ENCODE data around the gene AGK.
A peak's percentile ranks its signal among the peaks of the same experiment; 100 is the strongest.

The AGK gene

DNA sequence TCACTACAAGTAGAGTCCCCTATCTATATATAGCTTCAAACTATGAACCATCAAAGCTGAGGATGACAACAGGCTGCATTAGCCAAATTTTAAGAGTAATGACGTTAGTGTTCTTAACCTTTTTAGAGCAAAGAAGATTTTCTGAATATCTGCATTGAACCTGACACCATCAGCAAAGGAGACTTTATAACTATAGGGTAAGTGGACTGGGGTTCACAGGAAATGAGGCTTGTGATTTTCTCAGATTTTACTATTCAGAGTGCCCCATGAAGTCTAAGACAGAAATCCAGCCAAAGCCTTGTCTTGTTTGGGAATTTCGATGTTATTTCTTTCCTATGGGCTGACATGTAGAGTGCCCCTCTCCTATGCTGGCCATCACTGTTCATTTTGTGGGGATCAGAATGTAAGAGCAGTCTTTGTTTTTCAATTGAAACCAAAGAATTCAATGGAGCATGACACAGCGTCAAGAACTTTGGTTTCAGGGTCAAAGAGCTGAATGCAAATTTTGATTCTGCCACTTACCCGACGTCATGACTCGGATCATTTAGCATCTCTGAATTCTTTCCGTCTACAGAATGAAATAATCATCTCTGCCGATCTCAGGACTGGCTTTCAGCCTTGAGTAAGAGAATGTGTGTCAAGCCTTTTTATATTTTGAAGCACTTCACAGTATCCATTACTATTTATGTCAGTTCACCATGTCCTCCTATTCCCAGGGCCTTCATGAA lies 98.1 kb downstream of the AGK start:
- DNase-seq: no peak

DNA sequence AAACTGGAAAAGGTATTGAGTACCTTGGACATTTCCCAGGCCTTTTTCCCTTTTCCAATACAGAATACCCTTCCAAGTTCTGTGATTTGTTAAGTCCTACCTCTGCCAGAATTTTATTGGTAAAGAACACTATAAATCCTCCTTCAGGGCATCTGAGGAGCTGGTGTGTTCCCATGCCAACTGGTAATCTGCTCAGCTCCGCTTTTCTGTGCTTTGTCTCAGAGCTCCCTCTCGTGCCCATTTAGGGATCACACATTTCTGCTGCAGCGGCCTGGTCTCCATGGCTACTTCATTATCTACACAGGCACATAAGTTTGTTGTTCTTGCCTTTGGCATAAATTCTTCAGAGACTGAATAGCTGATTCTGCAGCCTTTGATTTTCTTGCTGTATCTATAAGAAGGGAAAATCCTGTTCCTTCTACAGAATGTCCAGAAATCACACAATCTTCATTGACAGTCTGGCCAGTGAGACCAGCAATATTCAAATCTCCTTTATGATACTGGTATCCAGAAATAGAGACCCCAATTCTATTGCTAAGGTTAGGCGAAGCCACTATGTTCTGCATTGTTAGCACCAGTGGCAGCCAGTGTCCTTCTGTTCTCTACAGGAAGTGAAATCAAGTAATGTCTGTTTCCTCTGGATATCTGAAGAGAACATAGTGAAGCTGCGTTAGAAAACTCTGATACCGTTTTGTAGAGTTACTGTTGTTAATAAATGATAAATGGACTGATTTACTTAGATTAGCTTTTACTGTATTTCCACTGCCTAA lies 98.8 kb downstream of the AGK start:
- no peak for DNase-seq

DNA sequence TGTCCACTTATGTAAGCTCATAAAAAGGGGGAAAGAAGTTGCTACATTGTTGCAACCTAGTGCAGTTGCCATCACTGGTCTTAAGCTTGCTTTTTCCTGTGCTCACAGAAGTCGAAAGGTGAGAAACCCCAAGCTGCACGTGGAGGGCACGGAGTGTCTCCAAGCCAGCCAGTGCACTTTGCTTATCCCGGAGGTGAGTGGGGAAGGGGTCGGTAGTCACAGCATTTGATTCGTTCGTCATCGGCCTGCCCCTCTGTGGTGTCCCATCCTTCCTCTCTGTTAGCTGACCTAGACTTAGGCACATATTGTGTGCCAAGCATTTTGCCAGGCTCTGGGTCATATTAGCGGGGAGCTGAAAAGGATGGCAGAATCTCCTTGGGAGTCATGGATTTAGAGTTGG lies 100.2 kb downstream of the AGK start:
- DNase-seq: no peak

DNA sequence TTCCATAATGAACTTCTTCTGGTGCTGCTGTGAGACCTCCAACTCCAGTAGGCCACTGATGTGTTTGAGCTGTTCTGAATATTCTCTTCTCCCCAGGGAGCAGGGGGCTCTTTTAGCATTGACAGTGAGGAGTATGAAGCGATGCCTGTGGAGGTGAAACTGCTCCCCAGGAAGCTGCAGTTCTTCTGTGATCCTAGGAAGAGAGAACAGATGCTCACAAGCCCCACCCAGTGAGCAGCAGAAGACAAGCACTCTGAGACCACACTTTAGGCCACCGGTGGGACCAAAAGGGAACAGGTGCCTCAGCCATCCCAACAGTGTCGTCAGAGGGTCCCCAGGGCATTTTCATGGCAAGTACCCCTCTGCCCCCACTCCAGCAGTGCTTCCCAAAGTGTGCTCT lies 101.5 kb downstream of the AGK start:
- DNase-seq: no peak

DNA sequence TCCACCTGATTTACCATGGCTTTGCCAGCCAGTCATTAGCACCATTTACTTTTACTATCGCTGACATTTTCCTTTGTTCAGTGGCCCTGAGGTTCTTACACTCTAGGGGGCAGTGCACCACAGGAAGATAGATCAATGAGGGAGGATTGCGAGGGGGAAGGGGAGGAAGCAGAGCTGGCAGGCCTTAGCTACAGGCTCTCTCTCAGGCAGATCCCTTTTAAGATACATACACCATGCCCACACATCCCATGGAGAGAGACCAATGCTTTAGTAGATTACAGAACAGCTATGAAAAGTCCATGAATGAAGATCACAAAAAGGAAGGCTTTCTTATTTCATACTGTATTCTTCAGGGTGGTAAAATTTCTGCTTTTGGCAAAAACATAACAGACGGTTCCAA lies 103.3 kb downstream of the AGK start:
- DNase-seq: peak; percentile 58

DNA sequence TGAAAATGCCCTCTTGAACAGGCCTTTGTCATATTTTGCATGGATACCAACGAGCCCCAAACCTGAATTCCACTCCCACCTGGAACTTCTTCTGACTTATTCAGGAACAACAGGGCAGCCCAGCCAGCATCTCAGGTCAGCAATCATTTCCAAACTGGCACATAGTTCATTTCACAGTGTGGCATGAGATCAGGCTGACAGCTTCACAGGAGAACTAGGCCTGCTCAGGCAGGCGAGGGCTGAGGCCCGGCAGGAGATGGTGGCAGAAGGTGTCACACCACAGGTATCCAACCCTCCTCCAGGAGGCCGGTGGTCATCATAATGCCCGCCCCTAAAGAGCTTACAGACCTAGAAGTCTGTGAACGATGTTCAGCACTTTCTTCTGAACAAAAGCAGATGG lies 108.3 kb downstream of the AGK start:
- DNase-seq: no peak

DNA sequence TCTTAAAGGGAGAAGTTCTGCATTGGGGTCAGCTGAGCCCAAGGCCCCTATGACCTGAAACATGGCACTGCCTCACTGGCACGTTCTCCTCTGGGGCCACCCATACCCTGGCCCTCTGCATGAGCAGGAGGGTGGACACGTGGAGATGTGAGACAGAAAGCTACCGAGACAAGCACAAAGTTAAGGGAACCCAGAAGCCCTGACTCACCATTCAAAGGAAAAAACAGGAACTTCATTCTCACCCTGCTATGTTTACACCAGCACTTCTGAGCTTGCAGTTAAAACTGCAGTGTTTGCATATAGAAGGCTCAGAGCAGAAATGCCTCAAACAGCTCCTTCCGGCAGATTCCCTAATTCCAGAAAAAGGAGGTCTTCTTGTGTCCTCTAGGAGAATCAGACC lies 109.0 kb downstream of the AGK start:
- no peak for DNase-seq

DNA sequence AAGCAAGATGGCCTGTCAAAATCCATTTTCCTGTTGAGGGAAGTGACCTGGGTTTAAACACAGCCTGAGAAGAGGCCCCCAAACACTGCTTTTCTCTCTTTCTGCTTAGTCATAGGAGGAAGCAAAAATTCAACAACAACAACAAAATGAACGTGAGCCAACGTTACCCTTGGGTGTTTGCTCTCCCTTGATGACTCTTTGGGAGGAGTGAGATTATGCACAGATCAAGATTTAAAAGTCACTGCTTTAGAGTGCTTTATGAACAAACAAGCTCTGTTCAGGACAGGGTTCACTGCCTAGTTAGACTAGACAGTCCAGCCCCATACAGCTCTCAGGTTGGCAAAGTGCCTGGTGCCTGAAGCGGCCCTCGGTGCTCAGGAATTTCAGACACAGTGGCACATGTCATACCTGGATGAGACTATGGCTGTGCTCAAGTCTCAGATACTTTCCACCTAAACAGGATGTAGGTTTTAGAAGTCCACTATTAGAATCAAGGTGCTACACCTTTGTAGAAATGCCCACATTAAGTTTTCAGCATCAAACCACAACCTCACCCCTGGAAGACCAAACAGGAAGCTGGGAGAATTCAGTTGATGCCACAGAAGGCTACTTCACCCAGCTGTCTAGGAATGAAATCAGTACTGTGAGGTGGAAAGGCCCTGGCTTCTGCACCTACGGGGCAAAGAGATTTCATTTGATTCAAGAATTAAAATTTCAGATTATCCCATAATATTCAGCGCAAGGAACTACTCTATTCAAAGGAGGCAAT lies 112.1 kb downstream of the AGK start:
- DNase-seq: no peak

DNA sequence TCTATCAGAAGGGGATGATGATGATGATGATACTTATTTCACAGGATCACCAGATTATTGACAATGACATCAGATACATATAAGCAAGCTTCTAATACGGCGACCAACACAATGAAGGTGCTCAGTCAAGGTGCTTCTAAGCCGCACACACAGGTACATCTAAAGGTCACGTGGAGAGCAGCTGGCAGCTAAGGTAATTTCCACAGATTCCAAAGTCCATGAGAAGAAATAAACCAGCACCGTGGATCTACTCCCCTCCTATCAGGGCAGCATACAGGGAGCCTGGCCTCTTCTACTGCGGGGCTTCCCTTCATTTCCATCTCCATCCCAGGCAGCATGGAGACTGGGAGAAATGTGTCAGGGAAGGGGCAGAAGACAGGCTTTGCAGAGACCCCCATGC lies 113.2 kb downstream of the AGK start:
- DNase-seq: no peak

DNA sequence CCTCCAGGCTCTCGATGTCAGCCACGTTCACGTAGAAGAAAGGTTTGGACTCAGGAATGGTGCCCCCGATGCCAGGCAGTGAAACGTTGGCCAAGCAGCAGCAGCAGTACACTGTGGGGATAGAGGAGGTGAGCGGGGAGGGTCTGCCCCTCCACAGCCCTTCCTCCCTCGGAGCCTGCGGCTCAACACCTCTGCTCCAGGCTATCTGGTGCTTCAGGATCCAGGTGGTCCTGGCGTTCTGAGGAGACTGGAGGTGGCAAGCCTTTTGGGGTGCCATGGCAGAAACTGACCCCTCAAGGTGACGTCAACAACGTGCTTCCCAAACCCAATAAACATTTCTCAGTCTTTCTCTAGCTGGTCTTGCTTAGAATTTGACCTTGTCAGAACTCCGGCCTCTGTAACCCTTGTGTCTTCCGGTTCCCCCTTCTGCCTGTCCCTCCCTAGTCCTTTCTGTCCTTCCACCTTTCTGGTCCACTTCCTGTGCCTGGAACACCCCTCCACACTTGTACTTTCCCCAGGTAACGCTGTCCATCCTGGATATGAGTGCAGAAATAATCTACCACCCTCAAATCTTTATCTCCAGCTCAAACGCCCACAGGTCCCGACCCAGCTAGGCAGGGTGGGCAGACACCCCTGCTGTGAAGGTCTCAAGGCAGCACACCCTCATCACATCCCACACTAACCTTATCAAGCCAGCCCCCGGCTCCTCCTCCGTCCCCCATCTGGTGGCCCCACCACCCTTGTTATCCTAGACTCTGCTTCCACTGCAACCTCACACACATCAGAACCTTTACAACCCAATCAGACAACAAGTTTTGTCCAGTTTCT lies 114.2 kb downstream of the AGK start:
- no peak for DNase-seq

DNA sequence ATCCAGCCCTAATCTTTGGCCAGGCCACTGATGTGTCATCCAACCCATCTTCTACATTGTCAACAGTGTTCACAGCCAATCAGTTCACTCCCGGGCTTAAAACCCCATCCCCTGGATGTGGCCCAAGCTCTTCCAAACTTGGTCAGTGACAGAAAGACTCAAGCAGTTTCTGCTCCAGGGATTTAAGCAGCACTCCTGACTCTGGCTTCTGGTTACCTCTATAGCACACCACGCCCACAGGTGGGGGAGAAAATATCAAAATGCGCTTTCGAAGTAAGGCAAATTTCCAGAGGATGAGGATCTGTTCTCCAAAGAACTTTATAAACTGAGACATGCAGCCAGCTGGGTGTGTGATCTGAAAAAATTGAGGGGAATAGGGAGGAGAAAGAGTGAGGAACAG lies 114.9 kb downstream of the AGK start:
- no peak for DNase-seq

DNA sequence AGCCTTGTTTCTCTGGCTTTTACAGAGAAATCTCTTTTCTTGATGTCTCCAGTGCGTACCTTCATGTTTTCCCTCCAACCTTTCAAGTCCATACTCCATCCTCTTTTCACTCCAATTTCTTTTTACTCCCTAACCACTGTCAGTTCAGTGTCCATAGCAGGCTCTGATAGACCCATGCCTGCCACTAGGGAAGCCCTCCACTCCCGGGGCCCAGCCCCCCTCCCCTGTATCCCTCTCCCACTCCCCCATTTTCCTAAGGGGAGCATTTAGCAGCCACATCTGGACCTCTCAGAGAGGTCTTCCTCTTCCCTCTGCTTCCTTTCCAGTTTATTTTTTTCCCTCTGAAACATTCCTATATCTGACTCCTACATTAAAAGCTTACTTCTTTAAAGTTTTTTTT lies 117.6 kb downstream of the AGK start:
- DNase-seq: no peak

DNA sequence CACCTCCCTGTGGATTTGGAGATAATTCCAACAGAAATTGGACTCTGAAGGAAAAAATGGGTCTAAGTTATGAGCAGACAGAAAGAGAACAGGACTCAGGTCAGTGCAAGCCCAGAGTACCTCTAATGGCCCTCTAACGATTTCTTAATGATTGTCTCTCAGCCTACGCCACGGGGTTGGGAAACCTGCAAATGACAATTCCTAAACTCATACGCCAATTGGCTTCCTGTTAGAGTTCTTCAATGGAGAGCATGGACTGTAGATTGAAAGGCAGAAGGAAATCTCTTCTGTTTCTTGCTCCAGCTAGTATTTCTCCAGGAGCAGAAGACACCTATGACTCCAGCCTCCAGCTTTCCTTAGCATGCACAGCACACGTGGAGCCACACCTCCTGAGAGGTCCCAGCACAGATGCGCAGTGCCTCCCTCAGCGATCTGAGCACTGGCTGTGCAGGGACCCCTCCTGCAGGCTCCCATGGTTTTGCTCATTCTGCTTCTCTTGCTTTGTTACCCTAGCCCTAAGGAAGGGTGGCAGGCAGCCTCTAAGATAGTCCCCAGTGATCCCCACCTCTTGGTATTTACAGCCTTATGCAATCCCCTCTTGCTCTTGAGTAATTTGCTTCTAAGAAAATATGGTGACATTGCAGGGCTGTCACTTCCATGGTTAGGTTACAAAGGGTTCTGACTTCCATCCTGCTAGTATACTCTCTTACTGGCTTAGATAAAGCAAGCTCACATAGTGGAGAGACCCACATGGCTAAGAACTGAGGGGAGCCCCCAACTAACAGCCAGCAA lies 120.7 kb downstream of the AGK start:
- no peak for DNase-seq

DNA sequence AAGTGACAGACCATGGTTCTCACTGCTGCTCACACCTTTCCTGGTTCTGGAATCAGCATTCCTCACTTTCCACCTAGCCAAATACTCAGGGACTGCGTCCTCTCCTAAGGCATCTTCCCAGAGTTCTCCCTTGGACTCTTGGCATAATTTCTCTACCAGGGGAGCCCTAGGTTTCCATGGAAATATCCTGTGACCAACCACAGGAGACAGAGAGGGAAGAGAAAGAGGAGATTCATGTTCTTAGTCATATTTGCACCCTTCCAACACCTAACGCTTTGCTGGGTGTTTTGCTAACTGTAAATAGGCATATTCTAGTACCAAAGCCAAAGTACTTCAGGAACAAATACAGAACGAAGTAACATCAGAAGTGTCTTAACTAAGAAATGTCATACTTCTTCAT lies 122.1 kb downstream of the AGK start:
- DNase-seq: no peak

DNA sequence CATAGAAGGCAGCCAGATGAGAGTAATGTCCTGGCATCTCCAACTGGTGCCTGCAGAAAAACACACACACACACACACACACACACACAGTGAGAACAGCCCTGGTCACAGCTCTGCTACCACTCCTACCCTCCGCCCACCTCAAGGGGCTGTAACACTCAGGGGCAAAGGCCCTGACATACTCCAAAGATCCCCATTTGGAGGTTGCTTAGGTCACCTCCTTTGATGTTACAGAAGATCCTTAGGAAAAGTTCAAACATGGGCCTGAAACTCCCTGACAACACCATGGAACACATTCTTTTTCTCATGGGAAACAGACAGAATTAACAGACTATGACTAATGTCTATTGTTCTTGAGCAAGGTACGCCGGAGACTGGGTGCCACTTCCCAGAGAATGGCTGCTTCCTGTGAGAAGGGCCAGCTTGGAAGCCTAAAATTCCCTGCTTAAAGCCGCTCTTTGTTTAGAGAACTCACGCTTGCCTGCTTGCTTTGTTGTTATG lies 123.0 kb downstream of the AGK start:
- DNase-seq: no peak

DNA sequence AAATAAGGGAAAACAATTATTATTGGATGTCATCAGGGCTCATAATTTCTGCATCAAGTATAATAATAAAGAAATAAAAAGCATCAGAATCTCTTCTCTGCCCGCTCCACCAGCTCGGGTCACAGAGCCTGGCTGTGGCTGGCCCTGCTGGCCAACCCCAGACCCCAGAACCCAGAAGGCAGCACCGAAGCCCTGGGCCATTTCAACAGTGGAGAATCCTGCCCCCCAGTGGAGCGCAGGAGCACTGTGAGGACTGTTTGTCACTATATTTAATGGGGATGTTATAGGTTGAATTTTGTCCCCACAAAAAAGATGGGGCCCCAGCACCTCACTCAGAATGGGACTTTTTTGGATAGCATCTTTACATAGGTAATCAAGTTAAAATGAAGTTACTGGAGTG lies 123.5 kb downstream of the AGK start:
- DNase-seq: no peak

DNA sequence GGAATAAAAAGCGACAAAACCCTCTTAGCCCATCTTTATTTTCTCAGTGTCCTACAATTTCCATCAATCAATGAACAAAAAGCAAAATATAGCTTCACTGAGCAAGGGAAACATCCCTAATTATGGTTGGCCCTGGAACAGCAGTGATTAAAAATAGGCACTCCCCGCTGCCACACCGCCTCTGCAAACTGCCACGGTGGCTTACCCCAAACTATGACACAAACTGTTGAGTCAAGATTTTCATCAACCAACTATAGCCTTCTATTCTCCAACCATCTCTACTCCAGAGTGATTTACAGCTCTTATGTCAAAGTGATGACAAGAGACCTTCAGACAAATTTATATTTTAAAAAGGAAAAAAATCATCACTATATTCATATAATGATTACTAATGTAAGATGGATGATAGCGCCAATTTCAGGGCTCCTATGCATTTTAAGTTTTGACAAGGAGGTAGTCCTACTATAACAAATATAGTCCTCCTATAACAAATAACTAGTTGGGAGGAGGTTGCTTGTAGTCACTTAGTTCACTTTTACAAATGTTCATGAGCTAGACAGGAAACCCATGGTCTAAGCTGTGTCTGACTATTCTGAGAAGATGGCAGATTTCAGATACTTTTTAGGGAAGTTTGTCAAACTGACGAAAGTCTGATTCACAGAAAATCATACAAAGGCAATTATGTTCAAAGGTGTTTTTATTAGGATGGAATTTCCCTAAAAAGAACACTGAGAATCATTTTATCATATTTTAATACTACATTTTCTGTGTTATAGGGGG lies 124.4 kb downstream of the AGK start:
- DNase-seq: no peak

DNA sequence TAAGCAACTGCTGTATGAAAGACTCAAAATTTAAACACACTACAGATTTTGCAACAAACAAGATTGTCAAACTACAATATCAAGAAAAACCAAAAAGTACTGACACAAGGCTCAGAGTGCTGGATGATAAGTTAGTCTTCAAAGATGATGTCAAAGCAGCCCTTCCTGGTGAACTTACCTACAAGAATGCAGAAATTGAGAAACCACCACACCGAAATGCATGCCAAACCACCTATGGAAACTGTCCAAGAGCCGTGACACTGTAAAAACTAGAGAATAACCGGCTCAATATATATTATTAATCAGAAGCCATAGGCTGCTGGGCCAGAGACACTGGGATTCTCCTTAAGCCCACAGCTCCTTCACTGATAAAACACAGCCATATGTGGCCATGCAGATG lies 125.4 kb downstream of the AGK start:
- no peak for DNase-seq

DNA sequence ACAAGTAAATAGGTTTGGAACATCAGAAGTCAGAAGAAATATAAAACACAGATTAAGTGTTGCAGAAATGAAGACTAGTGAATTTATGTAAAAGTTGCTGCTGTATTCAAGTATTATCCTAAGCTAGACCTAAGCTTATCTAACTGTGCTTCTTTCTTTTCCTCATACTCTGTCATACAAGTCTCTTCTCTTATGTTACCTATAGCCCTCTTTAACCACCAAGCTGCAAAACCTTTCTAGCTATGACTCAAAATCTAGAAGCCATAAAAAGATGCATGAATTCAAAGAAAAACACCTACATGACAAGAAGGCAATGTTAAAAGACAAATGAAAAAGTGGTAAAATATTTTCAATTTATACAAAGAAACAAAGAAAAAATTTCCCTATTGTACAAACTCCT lies 127.8 kb downstream of the AGK start:
- DNase-seq: no peak

DNA sequence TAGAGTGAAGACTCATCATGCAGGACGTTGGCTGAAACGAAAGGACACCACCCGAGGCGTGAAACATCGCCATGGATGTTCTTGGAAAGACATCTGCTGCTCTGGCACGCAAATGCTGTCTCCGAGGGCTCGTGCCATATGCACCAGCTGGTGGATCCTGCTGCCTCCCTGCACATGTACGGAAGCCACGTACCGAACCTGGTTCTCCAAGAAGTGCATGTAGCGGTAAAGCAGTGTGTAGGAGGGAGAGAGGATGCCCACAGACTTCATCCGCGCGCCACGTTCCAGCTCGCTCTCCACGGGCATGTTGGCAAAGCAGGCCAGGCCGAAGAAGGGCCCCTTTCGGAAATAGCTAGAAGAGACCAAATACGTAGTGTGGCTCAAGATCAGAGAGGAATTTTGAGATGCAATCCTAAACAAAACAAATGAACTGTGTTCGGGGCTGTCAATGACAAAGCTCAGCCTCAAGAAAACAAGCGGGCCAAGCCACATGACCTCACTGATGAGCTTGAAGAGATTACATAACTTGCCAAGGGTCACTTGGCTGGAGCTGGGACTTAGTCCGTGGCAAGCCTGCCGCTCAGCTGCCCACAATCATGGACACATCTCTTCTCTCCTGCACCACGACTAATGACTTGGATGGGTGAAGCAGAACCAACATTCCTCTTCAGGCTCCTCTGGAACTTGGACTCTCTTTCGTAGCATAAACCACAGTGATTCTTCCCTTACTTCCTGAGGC lies 134.2 kb downstream of the AGK start:
- no peak for DNase-seq

All from activated CD4-positive, alpha-beta T cell treated with anti-CD3 and anti-CD28 coated beads, Interleukin-2, amount 50 U/mL, for 1 hour (primary cell).